Caco-2 (cell line): ENCODE results near the gene GGCT. TPM values are rescaled to one million over a fixed set of nuclear protein-coding genes. Genes with fewer than 3 reads are reported as not detected.
"Not testable (repeated sequence)": the region's sequence is repeated elsewhere in the genome, so short reads cannot be mapped to it uniquely, and the experiment has no call there.

ENCODE experiments used
- BruUV-seq: library from RNA; stranded (reverse); fragments of 400-500 nt; replicated peaks from 2 replicates; lab custom pipeline; 2021; lab: Mats Ljungman, UMichigan
- CTCF ChIA-PET: fragments of 300-600 bp; sonication (Branson Sonifier 250); formaldehyde crosslinking; loops from one replicate; lab custom pipeline; 2022; ENCODE audit warnings: antibody characterized with exemption; lab: Charles Lee
- POLR2A ChIA-PET: fragments of 300-600 bp; sonication (Branson Sonifier 250); formaldehyde crosslinking; loops from one replicate; lab custom pipeline; 2022; ENCODE audit warnings: antibody characterized with exemption; lab: Charles Lee
- DNase-seq, 2 experiments: peaks; one replicate each; pipeline versions ENCODE4 v3.0.0 to v3.0.0-alpha.2; 2020 to 2022
- H3K27me3 ChIP-seq: replicated peaks from 2 replicates; pipeline ENCODE4 v1.6.0; 2011; ENCODE audit warnings: low read length; ENCODE audit not compliant: control insufficient read depth, insufficient read depth
- H3K36me3 ChIP-seq: 2 replicates; pipeline ENCODE4 v1.5.1; 2011; ENCODE audit warnings: low read length; ENCODE audit not compliant: control insufficient read depth, insufficient read depth
- H3K4me1 ChIP-seq: fragments of 250-450 bp; sonication (Bioruptor Pico); 2 replicates; pipeline ENCODE4 v1.5.1; 2020; ENCODE audit warnings: mild to moderate bottlenecking
- H3K4me3 ChIP-seq: 2 replicates; pipeline ENCODE4 v1.5.1; 2011; ENCODE audit warnings: low read depth, mild to moderate bottlenecking, control low read depth, low read length
- H3K9me3 ChIP-seq: fragments of 250-450 bp; sonication (Bioruptor Pico); 2 replicates; pipeline ENCODE4 v1.5.1; 2020; ENCODE audit warnings: mild to moderate bottlenecking, moderate library complexity
- H3K27ac Mint-ChIP-seq: one replicate; pipeline ENCODE4 v1.8.0; 2022; ENCODE audit warnings: mixed read lengths; ENCODE audit not compliant: unreplicated experiment
- H3K27me3 Mint-ChIP-seq: one replicate; pipeline ENCODE4 v1.8.0; 2022; ENCODE audit warnings: mixed read lengths; ENCODE audit not compliant: insufficient read depth, unreplicated experiment
- H3K36me3 Mint-ChIP-seq: one replicate; pipeline ENCODE4 v1.8.0; 2022; ENCODE audit warnings: mild to moderate bottlenecking, mixed read lengths; ENCODE audit not compliant: insufficient read depth, unreplicated experiment
- H3K4me1 Mint-ChIP-seq: one replicate; pipeline ENCODE4 v1.8.0; 2022; ENCODE audit warnings: low read depth, mixed read lengths; ENCODE audit not compliant: unreplicated experiment
- H3K4me3 Mint-ChIP-seq: one replicate; pipeline ENCODE4 v1.8.0; 2022; ENCODE audit warnings: mild to moderate bottlenecking, moderate library complexity, mixed read lengths; ENCODE audit not compliant: unreplicated experiment
- H3K9me3 Mint-ChIP-seq: one replicate; pipeline ENCODE4 v1.8.0; 2022; ENCODE audit warnings: mixed read lengths; ENCODE audit not compliant: unreplicated experiment
- intact Hi-C: fragments of 100-400 bp; cut with micrococcal nuclease; formaldehyde crosslinking; loops from one replicate; pipeline ENCODE4 v1.10.0; 2022; ENCODE audit not compliant: unreplicated experiment
- total RNA-seq: library from RNA; stranded (reverse); gene quantifications from 2 replicates; pipeline ENCODE4 v1.2.3, GENCODE V29; 2022
- TF ChIP-seq, protein P1 (sequence below), 2 experiments: fragments of 200-600 bp in 1 of 2; IDR thresholded peaks; 1 replicate in 1 of 2; 2 replicates in 1 of 2; pipeline versions ENCODE4 v1.5.1 to v1.8.0; 2011 to 2022; ENCODE audit warnings: antibody characterized with exemption in 1 of 2, control low read depth in 1 of 2, inconsistent platforms in 1 of 2, low read depth in 1 of 2, low read length in 1 of 2, mild to moderate bottlenecking in 1 of 2, moderate library complexity in 1 of 2; ENCODE audit not compliant: insufficient read depth in 1 of 2, severe bottlenecking in 1 of 2, unreplicated experiment in 1 of 2

GGCT gene
- total RNA-seq, 1 experiment from 2014 or later = 75.2 TPM

DNA sequence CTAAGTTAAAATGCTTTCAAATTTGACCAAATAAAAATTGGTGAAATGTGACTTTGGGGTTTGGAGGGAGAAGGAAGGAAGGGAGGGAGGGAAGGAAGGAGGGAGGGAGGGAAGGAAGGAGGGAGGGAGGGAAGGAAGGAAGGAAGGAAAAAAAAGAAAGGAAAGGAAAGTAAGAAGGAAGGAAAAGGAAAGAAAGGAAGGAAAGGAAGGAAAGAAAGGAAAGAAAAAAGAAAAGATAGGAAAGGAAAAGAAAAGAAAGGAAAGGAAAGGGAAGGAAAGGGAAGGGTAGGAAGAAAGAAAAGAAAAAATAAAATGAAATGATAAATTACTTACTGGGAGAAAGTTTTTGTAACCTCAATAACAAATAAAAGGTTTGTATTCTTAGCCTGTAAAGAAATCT, 24.1 kb upstream of the GGCT start:
- TF ChIP-seq, protein P1, sequence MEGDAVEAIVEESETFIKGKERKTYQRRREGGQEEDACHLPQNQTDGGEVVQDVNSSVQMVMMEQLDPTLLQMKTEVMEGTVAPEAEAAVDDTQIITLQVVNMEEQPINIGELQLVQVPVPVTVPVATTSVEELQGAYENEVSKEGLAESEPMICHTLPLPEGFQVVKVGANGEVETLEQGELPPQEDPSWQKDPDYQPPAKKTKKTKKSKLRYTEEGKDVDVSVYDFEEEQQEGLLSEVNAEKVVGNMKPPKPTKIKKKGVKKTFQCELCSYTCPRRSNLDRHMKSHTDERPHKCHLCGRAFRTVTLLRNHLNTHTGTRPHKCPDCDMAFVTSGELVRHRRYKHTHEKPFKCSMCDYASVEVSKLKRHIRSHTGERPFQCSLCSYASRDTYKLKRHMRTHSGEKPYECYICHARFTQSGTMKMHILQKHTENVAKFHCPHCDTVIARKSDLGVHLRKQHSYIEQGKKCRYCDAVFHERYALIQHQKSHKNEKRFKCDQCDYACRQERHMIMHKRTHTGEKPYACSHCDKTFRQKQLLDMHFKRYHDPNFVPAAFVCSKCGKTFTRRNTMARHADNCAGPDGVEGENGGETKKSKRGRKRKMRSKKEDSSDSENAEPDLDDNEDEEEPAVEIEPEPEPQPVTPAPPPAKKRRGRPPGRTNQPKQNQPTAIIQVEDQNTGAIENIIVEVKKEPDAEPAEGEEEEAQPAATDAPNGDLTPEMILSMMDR (IDR thresholded peaks at IDR 0.05; ENCODE audit: insufficient read depth in 1 of 2, low read depth in 1 of 2, low read length in 1 of 2, severe bottlenecking in 1 of 2, unreplicated experiment in 1 of 2) = no peak
- Mint-ChIP-seq H3K4me3 (no peak overlapping the region), H3K9me3 (no peaks in the 10 kb centered on the region), H3K27me3 (no peaks in the 10 kb centered on the region), H3K4me1 (no peaks in the 10 kb centered on the region), H3K27ac (no peak overlapping the region), H3K36me3 (no peaks in the 10 kb centered on the region)
- intact Hi-C loops = no loop called here
- H3K27me3 ChIP-seq = no peaks in the 10 kb centered on the region
- ChIA-PET POLR2A (no interaction called here), CTCF (no interaction called here)
- H3K4me3 ChIP-seq = no peak overlapping the region
- no peaks in the 10 kb centered on the region for H3K9me3 ChIP-seq
- H3K4me1 ChIP-seq = 0 out of 2 replicates have a peak, but pooled peaks cover 8% of the 10 kb centered on the region
- no peak for DNase-seq
- H3K36me3 ChIP-seq = no peaks in the 10 kb centered on the region
- no TSS peak for BruUV-seq

- H3K36me3 ChIP-seq, H3K9me3 ChIP-seq, BruUV-seq, POLR2A ChIA-PET, H3K4me1 Mint-ChIP-seq, H3K9me3 Mint-ChIP-seq, H3K27me3 ChIP-seq, H3K27me3 Mint-ChIP-seq, H3K36me3 Mint-ChIP-seq, H3K27ac Mint-ChIP-seq, intact Hi-C loops, DNase-seq, H3K4me3 ChIP-seq, CTCF ChIA-PET, H3K4me3 Mint-ChIP-seq: not testable (repeated sequence)
- H3K4me1 ChIP-seq = peaks cover 12% of the 10 kb centered on the region
Measured at GRCh38 chr7:30527297-30527696, 22.7 kb upstream of the GGCT start.

GRCh38 chr7:30526163-30526562, 21.5 kb upstream of the GGCT start:
- BruUV-seq = no TSS peak
- no peaks in the 10 kb centered on the region for H3K36me3 Mint-ChIP-seq
- H3K27me3 Mint-ChIP-seq = no peaks in the 10 kb centered on the region
- Histone ChIP-seq H3K36me3 (no peaks in the 10 kb centered on the region), H3K4me3 (no peak overlapping the region), H3K27me3 (no peaks in the 10 kb centered on the region), H3K9me3 (no peaks in the 10 kb centered on the region), H3K4me1 (peaks cover 23% of the 10 kb centered on the region)
- peaks cover 9% of the 10 kb centered on the region for H3K9me3 Mint-ChIP-seq
- no peak overlapping the region for H3K27ac Mint-ChIP-seq
- peaks cover 13% of the 10 kb centered on the region for H3K4me1 Mint-ChIP-seq
- ChIA-PET CTCF (no interaction called here), POLR2A (no interaction called here)
- TF ChIP-seq, protein P1 (IDR thresholded peaks at IDR 0.05; ENCODE audit: insufficient read depth in 1 of 2, low read depth in 1 of 2, low read length in 1 of 2, severe bottlenecking in 1 of 2, unreplicated experiment in 1 of 2) = no peak
- intact Hi-C loops = no loop called here
- H3K4me3 Mint-ChIP-seq = no peak overlapping the region
- DNase-seq = no peak

- DNase-seq = no peak
- H3K36me3 Mint-ChIP-seq = no peaks in the 10 kb centered on the region
- Histone ChIP-seq H3K36me3 (no peaks in the 10 kb centered on the region), H3K27me3 (no peaks in the 10 kb centered on the region), H3K9me3 (no peaks in the 10 kb centered on the region), H3K4me1 (peaks cover 29% of the 10 kb centered on the region), H3K4me3 (no peak overlapping the region)
- no peaks in the 10 kb centered on the region for H3K27me3 Mint-ChIP-seq
- POLR2A ChIA-PET = no interaction called here
- H3K4me3 Mint-ChIP-seq = no peak overlapping the region
- BruUV-seq = no TSS peak
- no peak overlapping the region for H3K27ac Mint-ChIP-seq
- CTCF ChIA-PET = no interaction called here
- H3K9me3 Mint-ChIP-seq = peaks cover 9% of the 10 kb centered on the region
- intact Hi-C loops = no loop called here
- peaks cover 19% of the 10 kb centered on the region for H3K4me1 Mint-ChIP-seq
- TF ChIP-seq, protein P1 (IDR thresholded peaks at IDR 0.05; ENCODE audit: insufficient read depth in 1 of 2, low read depth in 1 of 2, low read length in 1 of 2, severe bottlenecking in 1 of 2, unreplicated experiment in 1 of 2) = no peak
Measured at GRCh38 chr7:30525429-30525828, 20.8 kb upstream of the GGCT start.
